HG02571 (cell line): ENCODE results near the gene FMN1.

Source experiments
- ATAC-seq: cut with Tn5 transposase; IDR thresholded peaks from one replicate; pipeline ENCODE4 v1.9.1; 2021; ENCODE audit warnings: mild to moderate bottlenecking, moderate library complexity; ENCODE audit not compliant: unreplicated experiment

The FMN1 gene

DNA sequence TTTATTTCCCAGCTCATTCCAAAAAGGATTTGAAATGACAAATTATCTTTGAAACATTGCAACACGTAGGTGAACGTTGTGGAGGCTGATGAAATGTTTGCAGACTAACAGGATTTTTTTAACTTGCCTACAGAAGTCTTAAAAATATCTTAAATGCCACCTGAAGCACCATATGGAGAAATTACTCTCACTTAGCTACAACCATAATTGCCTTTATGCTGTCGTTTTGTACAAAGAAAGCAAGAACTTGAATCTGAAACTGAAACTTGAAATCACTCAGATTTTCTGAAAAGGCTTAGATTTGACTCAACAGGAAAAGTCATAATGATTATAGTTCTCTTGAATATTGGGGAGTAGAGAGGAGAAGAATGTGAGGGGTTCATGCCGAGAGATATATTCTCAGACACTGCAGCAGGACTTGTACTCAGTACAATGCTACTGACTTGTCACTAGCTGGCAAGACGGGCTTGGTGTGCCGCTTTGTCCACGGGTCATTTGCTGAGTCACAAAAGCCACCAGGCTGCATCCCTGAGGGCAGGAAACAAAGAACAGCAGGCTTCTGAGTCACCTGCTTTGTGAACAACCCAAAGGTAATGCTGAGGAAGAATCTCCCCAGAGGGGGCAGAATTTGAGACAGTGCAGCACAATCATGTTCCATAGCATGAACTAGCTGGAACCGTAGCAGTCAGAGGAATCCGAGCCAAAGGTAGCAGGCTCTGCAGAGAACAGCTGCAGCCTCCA is 7.1 kb upstream of the FMN1 start:
- no peak for ATAC-seq

DNA sequence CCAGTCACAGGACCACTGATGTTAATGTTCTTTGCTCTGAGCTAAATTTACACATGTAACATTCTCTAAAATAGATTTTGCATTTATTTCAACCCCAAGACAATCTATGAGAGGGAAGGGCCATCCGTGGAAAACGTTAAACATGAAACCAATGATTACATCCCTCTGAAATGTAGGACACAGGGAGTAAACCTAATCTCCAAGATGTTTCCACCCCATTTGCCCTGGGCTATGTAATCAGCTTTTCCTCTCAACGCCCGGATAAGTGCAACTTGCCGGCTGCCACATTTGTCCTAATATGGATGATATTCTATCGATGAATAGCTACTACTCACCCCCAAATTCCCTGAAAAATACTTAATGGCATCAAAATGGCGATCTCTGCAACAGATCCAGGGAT is 6.4 kb upstream of the FMN1 start:
- ATAC-seq = no peak

DNA sequence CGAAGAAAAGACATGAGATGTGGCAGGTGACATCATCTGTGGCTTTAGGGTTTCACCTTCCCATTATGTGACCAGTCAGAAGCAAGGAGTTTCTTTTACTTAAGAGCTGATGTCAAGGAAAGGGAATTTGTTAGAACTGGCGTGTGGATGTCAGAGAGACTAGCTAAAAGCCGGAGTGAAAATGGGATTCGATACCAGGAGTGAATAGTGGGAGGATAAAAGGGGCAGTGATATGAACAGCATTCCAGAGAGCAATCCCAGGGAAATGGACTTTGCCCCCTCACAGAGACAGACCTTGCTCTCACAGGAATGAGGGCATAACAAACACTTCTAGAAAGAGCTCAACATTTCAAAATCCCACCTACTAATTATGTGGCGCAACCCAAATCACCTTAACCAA is 5.9 kb upstream of the FMN1 start:
- ATAC-seq = no peak

DNA sequence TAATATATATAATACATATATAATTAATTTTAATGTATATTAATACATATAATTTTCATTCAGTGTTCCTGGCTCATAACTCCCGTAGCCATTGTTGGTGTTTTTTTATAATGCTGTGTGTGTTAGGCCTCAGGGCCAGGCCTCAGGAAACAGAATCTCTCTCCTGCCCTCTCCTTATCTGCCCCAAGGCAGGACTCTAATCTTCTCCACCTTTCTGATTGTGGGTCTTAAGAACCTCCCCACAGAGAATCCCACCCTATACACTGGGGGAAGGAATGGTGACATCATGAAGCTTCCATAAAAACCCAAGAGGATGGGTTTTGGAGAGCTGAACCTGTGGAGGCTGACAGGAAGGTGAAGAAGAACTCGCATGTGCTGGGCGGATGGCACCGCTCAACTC is 4.0 kb upstream of the FMN1 start:
- ATAC-seq = no peak

DNA sequence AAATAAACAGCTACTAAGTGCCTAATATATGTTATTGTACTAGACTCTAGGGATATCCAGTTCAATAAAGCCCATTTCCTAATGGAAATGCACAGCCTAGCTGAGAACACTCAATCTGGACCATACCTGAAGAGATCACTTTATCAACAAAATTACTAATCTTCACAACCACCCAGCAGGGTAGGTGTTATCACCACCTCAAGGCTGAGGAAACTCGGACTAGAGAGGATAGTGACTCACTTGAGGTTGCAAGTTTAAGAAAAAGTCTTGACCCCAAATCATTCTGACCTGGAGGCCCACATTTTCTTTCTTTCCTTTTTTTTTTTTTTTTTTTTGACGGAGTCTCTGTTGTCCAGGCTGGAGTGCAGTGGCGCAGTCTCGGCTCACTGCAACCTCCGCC is 3.1 kb upstream of the FMN1 start:
- no peak for ATAC-seq

DNA sequence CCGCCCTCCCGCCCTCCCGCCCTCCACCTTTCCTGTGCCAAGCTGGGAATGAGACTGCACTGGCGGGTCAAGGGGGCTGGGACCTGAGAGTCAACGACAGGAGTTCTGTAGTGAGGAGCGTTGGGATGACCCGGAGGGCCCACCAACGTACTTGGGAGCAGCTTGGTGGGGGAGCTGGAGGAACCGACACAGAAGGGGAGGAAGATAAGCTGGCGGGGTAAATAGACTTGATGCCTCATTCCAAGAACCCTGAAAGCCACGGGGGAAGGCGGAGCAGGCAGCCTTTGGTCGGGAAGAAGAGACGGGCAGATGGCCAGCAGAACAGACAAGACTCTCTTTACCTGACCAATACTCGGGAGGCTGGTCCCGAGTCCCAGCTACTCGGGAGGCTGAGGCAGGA is 277 bp downstream of the FMN1 start:
- ATAC-seq = no peak

DNA sequence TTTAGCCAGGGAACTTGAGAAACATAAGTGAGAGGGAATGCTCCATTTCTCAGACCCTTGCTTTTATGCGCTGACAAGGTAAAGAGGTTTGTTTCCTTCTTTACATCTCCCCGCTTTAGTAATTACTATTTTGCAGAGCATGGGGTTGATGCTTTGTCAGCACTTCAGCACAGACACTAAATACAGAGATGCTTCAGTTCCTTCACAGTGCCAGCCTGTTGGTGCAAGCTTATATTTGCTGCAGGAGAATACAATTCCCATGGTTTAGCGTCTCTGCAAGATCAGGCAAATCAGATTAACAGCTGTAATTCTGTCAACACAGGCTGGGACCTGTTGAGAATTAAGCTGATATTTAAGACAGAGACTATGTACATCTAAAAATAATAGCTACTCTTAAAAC is 2.9 kb downstream of the FMN1 start:
- no peak for ATAC-seq

DNA sequence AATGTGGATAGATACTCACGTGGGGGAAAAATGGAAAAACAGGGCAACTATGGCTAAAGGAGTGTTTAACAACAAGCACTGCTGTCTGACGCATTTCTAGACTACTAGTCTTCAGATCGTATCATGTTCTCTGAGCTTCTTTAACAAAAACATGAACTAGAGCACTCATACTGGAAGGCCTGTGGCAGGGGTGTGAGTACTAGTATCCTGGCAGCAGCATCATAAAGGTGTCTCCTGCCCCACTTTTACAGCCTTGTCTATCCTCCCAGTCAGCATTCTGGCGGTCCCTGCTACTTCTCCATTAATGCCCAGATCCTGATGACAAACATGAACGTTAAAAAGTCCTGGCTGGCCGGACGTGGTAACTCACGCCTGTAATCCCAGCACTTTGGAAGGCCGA is 4.0 kb downstream of the FMN1 start:
- ATAC-seq = no peak

DNA sequence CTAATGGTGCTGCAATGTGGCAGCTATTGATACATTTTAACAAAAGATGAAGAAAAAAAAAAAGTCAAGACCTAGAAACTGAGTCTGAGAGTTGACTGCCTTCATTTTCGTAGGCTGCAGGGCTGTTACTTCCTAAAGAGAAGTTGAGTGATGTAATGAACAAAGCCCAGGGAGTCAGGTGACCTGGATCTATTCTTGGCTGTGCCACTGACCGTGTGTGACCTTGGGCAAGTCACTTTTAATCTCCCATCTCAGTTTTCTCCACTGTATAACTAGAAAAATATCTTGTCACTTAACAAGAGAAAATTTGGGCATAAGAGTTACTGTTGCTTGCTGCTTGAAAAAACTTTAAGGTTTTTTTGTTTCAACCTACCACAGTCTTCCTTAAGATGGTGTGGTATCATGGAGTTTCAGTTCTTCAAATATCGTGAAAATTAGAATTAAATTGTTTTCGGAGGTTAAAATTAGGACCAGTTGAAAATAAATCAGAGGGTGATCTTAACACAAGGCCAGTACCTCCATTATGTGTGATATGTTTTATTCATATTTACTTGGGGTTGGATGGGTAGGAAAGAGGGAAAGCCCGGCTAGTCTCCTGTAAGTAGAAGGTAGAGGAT is 5.8 kb downstream of the FMN1 start:
- ATAC-seq = no peak

DNA sequence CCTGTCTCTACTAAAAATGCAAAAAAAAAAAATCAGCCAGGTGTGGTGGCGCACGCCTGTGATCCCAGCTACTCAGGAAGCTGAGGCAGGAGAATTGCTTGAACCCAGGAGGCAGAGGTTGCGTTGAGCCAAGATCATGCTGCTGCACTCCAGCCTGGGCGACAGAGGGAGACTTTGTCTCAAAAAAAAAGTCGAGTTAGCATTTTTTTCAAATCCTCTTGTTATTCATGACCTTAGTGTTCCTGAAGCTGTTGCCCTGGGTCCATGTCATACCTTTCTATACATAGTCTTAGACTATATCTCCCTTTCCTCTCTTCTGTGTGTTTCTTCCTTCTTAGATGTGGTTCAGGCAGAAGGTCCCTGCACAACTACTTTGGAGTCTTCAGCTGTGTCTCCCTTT is 6.4 kb downstream of the FMN1 start:
- no peak for ATAC-seq

DNA sequence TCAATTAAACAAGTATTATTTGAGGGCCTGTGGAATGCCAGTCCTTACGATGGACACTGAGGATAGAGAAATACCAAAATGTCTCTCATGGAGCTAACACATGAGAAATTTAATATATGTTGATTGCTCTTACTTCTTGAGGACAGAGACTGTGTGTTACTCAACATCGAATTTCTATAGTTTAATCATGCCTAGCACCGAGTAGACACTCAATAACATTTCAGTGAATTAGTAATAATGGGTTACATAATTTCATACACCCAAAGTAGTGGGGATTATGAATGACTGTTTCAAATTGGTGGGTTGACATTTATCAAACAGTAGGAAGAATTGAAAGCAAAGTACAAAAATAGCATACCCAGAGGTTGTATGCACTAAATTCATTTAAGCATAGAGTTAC is 11.2 kb downstream of the FMN1 start:
- ATAC-seq = no peak

DNA sequence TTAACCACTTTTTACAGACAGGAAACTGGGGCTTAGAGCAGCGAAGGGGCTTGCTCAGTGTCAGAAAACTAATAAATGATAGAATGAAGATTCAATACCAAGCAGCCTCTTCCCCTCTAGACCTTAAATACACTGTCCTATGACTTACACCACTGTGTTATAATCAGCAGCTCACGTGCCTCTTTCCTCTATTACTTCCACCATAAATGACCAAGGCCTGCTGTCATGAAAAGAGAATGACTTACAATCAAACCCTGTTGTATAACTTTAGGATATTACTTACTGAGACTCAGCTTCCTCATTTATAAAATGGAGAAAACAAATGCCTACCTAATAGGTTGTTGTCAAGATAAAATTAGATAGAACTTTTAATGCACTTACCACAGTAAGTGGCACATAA is 11.6 kb downstream of the FMN1 start:
- ATAC-seq = no peak

DNA sequence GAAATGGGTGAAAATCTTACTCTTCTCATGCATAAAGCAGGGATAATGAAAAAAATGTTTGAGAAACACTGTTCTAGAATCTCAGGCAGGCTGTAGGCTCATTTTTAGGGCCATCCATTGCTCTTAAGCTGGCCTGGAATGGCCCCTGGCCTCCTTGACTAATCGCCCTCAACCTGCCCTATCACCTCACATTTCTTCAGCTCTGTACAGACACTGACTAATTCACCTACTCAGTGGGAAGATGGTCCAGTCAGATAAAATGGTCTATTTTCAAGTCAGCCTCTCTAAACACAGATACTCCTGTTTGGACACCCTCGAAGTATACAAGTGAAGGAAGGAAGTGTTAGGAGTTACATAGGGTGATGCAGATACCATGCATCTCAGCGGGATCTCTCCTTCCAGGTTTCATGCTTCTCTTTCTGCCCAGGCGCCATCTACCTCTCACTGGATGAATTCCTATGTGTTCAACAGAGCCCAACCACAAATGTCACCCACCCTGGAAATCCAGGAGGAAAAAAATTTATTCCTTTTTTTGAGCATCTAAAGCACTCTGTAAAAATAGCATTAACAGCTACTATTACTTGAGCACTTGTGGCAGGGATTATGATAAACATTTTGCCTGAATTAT is 12.1 kb downstream of the FMN1 start:
- no peak for ATAC-seq

DNA sequence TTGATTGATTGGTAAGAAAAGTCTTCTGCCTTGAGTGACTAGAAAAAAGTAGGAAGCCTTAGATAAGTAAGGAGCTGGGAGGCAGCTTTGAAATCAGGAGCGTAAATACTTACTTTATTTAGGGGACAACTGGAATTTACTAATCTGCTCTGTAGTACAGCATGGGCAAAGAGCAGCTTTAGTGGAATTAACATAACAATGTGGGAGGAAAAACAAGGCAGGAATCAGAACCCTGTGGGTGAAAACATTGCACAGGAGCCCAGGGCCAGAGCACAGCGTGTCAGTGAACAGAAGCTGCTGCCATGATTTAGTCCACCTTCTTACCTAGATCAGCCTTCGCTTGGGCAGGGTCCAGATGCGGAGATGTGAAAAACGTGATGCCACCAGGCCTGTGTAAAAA is 14.6 kb downstream of the FMN1 start:
- no peak for ATAC-seq

DNA sequence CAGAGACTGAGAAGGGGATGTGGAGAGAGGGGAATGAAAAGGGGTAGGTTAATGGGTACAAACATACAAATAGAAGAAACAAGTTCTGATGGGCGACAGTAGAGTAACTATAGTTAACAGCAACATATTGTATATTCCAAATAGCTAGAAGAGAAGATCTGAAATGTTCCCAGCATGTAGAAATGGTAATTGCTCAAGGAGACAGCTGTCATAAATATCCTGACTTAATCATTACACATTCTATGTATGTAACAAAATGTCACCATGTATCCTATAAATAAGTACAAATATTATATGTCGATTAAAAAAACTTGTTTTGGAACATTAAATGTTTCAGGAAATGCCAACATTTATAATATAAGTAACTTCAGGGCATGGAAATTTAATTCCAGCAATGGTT is 23.3 kb downstream of the FMN1 start:
- ATAC-seq = no peak

DNA sequence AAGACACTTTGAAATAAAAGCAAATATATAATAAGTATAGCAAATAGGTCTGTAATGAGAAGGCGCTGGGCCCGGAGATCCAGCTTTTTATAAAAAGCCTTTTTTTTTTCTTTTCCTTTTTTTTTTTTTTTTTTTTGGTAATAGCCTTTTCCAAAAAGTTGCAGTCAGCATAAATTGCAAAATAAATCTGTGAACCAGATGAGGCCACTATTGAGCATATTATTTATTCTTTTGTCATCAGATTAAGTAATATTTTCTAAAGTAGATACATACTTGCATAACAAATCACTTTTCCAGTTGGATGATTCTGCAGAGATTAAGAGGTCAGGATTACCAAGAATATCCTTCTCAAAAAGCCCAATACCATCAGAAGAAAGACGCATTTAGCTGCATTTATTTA is 24.9 kb downstream of the FMN1 start:
- no peak for ATAC-seq

DNA sequence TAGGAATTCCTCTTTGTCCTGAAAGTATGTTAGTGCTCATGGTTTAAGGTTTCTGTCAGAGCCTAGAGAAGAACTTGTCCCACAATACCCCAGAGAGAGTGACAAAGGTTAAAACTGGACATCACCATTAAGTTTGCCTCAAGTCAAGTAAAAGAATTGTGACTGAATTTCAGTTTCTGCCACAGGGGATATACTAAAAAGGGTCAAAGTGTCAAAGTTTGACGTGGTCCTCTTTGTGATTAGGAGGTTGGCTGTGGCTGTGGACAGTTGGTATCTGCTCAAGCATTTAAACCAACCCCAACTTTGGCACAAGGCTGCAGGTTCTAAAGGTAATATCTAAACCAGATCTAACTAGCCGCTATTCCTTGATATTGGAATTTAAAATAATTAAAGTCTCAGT is 26.1 kb downstream of the FMN1 start:
- ATAC-seq = no peak

DNA sequence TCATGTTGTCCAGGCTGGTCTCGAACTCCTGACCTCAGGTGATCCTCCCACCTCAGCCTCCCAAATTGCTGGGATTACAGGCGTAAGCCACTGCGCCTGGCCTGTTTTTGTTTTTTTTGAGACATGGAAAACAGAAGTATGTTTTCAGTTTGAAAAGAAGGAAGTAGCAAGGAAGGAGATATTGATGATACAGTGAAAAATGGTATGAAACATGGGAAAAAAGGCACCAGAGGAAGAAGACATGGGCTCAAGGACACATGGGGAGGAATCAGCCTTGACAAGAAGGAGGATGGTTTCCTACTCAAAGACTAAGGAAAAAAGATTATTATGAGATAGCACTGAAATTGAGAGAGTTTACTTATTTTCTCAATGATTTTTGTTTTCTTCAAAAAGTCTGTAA is 30.7 kb downstream of the FMN1 start:
- no peak for ATAC-seq

DNA sequence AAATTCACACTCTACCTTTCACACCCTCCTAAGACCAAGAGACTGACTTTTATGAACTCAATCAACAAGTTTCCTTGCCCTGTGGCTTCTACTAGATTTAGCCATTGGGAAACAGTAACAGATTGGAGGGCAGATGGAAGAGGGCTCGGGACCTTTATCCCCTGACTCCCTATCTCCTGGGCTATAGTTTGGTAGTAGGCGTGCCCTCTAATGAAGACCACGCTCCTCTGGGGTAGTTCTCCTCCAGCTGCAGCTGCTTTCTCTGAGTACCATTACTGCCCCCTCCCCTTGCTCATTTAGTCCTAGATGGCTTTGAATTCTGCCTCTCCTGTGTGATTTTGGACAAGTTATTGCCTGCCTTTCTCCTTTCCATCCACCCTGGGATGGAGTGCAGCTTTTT is 33.3 kb downstream of the FMN1 start:
- ATAC-seq = no peak

DNA sequence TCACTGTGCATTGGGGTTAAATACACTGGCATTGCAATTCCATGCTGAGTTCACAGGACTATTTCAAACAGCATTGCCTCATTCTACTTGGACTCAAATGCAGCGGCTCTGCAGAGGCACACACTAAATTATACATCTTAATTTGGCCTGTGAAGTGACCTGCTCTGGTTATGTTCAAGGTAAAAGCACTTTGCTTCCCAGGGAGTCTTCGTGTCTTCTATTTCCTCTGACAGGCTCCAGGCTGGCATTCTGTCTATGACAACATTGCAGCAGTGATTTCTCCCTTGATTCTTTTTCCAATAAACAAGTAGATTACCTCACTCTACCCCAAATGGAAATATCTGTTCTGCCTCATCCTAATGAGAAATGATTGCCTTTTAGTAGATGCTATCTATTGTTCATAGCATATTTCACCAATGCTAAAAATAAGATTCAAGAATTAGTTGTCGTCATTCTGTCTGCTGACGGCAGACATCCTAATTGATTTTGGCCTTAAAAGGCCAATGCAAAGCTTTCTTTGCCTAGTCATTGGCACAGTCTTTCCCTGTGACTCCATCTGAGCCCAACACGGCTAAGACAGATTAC is 33.8 kb downstream of the FMN1 start:
- ATAC-seq = no peak

DNA sequence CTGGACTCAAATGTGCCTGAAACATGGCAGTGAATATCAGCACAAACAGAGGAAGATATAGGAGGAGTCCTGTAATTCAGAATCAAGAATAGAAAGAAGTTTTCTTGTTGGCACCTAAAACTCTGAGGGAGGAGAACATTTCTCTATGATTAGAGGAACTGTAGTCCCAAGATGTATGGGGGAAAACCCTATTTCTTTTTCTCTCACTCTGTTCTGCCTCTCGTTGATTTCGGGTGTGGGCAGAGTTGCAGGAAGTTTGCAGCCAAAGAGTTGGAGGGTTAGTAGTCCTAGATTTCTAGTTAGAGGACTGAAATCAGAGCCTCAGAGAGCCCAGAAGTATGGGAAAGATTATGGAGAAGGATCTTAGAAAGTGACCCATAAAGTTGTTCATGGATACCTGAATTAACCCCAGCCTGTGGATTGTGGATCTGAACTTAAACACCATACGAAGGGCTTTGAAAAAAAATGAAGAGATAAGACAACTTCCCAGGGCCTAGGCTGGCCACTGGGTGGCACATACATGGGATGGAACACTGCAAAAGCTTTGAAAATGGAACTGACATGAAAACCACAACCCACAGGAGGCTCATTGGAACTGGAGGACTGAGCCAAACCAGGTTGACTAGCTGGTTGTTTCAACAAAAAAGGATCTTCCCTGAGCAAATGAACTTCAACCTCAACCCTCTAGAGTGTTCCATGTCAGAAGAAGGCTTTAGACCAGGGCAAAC is 34.6 kb downstream of the FMN1 start:
- no peak for ATAC-seq

DNA sequence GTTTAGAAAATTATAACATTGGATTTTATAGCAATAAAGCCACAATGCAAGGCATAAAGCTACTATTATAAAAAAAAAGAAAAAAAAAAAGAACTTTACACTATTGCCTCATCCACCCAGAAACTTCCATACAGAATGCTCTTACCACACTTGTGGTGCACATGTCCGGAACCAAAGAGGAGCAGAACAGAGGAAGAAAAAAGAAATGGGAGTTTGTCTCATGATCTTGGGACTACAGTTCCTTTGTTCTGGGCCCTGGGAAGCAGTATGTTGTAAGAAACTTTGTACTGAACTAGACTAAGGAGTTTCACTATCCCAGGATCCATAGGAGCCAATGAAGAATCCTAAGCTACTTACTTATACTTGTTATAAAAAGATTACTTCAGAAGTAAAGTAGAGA is 36.1 kb downstream of the FMN1 start:
- ATAC-seq = no peak
